CD4-positive, alpha-beta T cell (primary cell): ENCODE results near the gene KARS1. TPM values are rescaled to one million over a fixed set of nuclear protein-coding genes. Genes with fewer than 3 reads are reported as not detected.

Experiments
- ATAC-seq: fragments of 200-7000 bp; cut with Tn5 transposase; one replicate; pipeline ENCODE4 v1.10.0; 2022; ENCODE audit warnings: mild to moderate bottlenecking; ENCODE audit not compliant: poor library complexity
- CTCF ChIA-PET: fragments of 350-600 bp; sonication (Branson Sonifier 250); formaldehyde crosslinking; loops from one replicate; lab custom pipeline; 2021; ENCODE audit warnings: antibody characterized with exemption, inconsistent platforms; lab: Charles Lee
- POLR2A ChIA-PET: fragments of 350-600 bp; sonication (Branson Sonifier 250); formaldehyde crosslinking; loops from one replicate; lab custom pipeline; 2021; ENCODE audit warnings: antibody characterized with exemption, inconsistent platforms; lab: Charles Lee
- DNase-seq, 14 experiments: peaks; one replicate each; pipeline ENCODE4 v3.0.0-alpha.2; 2013 to 2020; ENCODE audit warnings: mixed read lengths in 2 of 14
- H3K27ac ChIP-seq, 2 donors: one replicate each; pipeline versions ENCODE4 v1.5.1 to v1.7.0; 2013; ENCODE audit warnings: low read length in 2 of 2, low read depth in 1 of 2, mild to moderate bottlenecking in 1 of 2
- H3K27me3 ChIP-seq, 2 experiments: 1 replicate in 1 of 2; 2 replicates in 1 of 2; pipeline versions ENCODE4 v1.6.1 to v1.7.0; 2013; ENCODE audit warnings: low read length in 2 of 2, control low read depth in 1 of 2, mild to moderate bottlenecking in 1 of 2, moderate library complexity in 1 of 2; ENCODE audit not compliant: insufficient read depth in 2 of 2, control insufficient read depth in 1 of 2
- H3K36me3 ChIP-seq: one replicate; pipeline ENCODE4 v1.6.1; 2013; ENCODE audit warnings: low read length, control low read depth; ENCODE audit not compliant: insufficient read depth
- H3K4me1 ChIP-seq: one replicate; pipeline ENCODE4 v1.6.1; 2013; ENCODE audit warnings: low read length, control low read depth; ENCODE audit not compliant: insufficient read depth
- H3K4me3 ChIP-seq: one replicate; pipeline ENCODE4 v1.5.1; 2013; ENCODE audit warnings: mild to moderate bottlenecking, low read length, moderate library complexity
- H3K9me3 ChIP-seq, 2 experiments: 1 replicate in 1 of 2; 2 replicates in 1 of 2; pipeline versions ENCODE4 v1.6.1 to v1.7.0; 2013; ENCODE audit warnings: low read length in 2 of 2, mild to moderate bottlenecking in 2 of 2, control low read depth in 1 of 2, moderate library complexity in 1 of 2; ENCODE audit not compliant: control insufficient read depth in 1 of 2, insufficient read depth in 1 of 2
- H3K27ac Mint-ChIP-seq: one replicate; pipeline ENCODE4 v1.8.0; 2020; ENCODE audit warnings: mixed read lengths
- H3K27me3 Mint-ChIP-seq: one replicate; pipeline ENCODE4 v1.8.0; 2021; ENCODE audit warnings: mixed read lengths
- H3K36me3 Mint-ChIP-seq: one replicate; pipeline ENCODE4 v1.8.0; 2021; ENCODE audit warnings: low read depth, mixed read lengths
- H3K4me1 Mint-ChIP-seq: one replicate; pipeline ENCODE4 v1.8.0; 2021; ENCODE audit warnings: low read depth, mixed read lengths
- H3K4me3 Mint-ChIP-seq: one replicate; pipeline ENCODE4 v1.8.0; 2020; ENCODE audit warnings: mild to moderate bottlenecking, mixed read lengths
- H3K9me3 Mint-ChIP-seq: one replicate; pipeline ENCODE4 v1.8.0; 2020; ENCODE audit warnings: mixed read lengths
- intact Hi-C, 2 experiments: fragments of 100-400 bp; cut with DNase I in 1 of 2; cut with micrococcal nuclease in 1 of 2; formaldehyde crosslinking; loops; one replicate each; pipeline versions ENCODE4 v1.15.1 to v1.9.0; 2023 to 2025; cut with DNase I, micrococcal nuclease
- total RNA-seq, 174 experiments: library from RNA in 2 of 174; stranded (reverse) in 2 of 174; gene quantifications; one replicate each; pipeline ENCODE4 v1.2.3 and lab custom pipeline; 2021 to 2026
- TF ChIP-seq, protein P1 (sequence below): fragments of 200-600 bp; IDR thresholded peaks from one replicate; pipeline ENCODE4 v1.8.0; 2022; ENCODE audit warnings: antibody characterized with exemption, mild to moderate bottlenecking

The KARS1 gene
- total RNA-seq, 2 experiments from 2014 or later: 151 to 153 TPM

- H3K4me3 Mint-ChIP-seq: peak overlapping the region; percentile 99
- Histone ChIP-seq H3K36me3 (peaks cover 36% of the 10 kb centered on the region), H3K4me1 (peaks cover 58% of the 10 kb centered on the region), H3K27me3 (no peaks in the 10 kb centered on the region), H3K27ac (peak overlapping the region in 1 of 2 donors; percentile 60), H3K4me3 (no peak overlapping the region), H3K9me3 (no peaks in the 10 kb centered on the region)
- H3K27ac Mint-ChIP-seq: peak overlapping the region; percentile 99
- CTCF ChIA-PET: interaction anchor here (0.7 to 3.2 kb wide), 9 partner anchors 13 to 156 kb away, joined by 3 to 15 read pairs (median 4); partner anchors contain the start of genes GABARAPL2, KARS1 and TERF2IP
- TF ChIP-seq, protein P1, sequence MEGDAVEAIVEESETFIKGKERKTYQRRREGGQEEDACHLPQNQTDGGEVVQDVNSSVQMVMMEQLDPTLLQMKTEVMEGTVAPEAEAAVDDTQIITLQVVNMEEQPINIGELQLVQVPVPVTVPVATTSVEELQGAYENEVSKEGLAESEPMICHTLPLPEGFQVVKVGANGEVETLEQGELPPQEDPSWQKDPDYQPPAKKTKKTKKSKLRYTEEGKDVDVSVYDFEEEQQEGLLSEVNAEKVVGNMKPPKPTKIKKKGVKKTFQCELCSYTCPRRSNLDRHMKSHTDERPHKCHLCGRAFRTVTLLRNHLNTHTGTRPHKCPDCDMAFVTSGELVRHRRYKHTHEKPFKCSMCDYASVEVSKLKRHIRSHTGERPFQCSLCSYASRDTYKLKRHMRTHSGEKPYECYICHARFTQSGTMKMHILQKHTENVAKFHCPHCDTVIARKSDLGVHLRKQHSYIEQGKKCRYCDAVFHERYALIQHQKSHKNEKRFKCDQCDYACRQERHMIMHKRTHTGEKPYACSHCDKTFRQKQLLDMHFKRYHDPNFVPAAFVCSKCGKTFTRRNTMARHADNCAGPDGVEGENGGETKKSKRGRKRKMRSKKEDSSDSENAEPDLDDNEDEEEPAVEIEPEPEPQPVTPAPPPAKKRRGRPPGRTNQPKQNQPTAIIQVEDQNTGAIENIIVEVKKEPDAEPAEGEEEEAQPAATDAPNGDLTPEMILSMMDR: peak; percentile 32
- peaks cover 73% of the 10 kb centered on the region for H3K36me3 Mint-ChIP-seq
- intact Hi-C loops: loop anchor here (2.0 to 10.0 kb wide), 6 partner anchors 104 to 1574 kb away; partner anchors contain the start of genes WDR59 (in 2 of the 2), CFDP1 (in 1 of the 2), MON1B (in 1 of the 2) and PSMD7 (in 1 of the 2)
- no peak for ATAC-seq
- POLR2A ChIA-PET: interaction anchor here (2.9 to 7.5 kb wide), 6 partner anchors 11 to 104 kb away, joined by 10 to 239 read pairs (median 24); partner anchors contain the start of genes GABARAPL2, KARS1, TERF2IP and TMEM231
- peak in 3 of 14 experiments; percentile 42 to 71 (median 56) for DNase-seq
- H3K27me3 Mint-ChIP-seq: no peaks in the 10 kb centered on the region
- peaks cover 69% of the 10 kb centered on the region for H3K4me1 Mint-ChIP-seq
- no peaks in the 10 kb centered on the region for H3K9me3 Mint-ChIP-seq
These were observed 26.3 kb downstream of the KARS1 start for GRCh38 chr16:75621170-75621477.

DNA sequence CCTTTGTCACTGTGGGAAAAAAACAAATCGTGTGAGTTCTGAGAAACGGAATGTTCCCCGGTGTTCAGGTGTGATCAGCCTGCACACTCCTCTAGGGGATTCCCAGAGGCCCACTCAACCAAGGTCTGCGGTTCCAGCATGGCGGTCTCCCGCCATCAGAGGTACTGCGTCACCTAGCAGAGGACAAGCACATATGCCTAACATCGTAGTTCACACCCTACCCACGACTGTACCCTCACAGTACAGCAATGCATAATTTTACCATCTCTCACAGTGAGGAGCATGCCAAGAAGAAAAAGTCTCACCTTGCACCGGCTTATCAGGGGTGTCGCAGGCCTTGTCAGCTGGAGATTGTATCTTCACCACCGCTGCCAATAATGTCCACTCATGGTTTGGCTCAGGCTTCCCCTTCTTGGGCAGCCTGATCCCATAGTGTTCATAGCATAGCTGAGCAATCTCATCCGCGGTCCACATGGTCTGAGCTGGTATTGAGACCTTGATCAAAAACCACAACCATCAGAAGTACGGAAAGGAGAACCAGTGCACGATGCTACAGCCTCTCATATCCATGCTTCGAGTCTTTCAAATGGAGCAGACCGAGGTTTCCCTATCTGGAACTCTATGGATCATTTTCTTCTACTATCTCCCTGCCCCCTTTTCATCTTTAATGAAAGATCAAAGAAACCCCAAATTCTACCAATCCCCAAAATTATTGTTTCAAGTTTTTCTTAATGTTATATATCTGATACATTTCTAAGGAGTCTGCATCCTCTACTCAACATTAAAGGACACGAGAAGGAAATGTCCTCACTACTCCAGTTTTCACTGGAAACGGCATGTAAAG is 26.9 kb downstream of the KARS1 start:
- Mint-ChIP-seq H3K27me3 (no peaks in the 10 kb centered on the region), H3K4me1 (peaks cover 68% of the 10 kb centered on the region), H3K4me3 (peak overlapping the region; percentile 99), H3K36me3 (peaks cover 73% of the 10 kb centered on the region), H3K27ac (peak overlapping the region; percentile 99), H3K9me3 (no peaks in the 10 kb centered on the region)
- intact Hi-C loops: loop anchor here (2.0 to 10.0 kb wide), 6 partner anchors 104 to 1574 kb away; partner anchors contain the start of genes WDR59 (in 2 of the 2), CFDP1 (in 1 of the 2), MON1B (in 1 of the 2) and PSMD7 (in 1 of the 2)
- CTCF ChIA-PET: interaction anchor here (1.1 to 3.2 kb wide), 4 partner anchors 28 to 155 kb away, joined by 4 to 15 read pairs (median 7); partner anchors contain the start of genes GABARAPL2, KARS1 and TERF2IP
- Histone ChIP-seq H3K4me3 (no peak overlapping the region), H3K36me3 (peaks cover 35% of the 10 kb centered on the region), H3K27ac (peak overlapping the region in 1 of 2 donors; percentile 60), H3K27me3 (no peaks in the 10 kb centered on the region), H3K9me3 (no peaks in the 10 kb centered on the region), H3K4me1 (peaks cover 63% of the 10 kb centered on the region)
- DNase-seq (peak in 7 of 14 experiments; percentile 4 to 86 (median 40)), ATAC-seq (peak; percentile 5)
- POLR2A ChIA-PET: interaction anchor here (0.8 to 7.5 kb wide), 6 partner anchors 11 to 104 kb away, joined by 4 to 239 read pairs (median 20); partner anchors contain the start of genes KARS1, TERF2IP and TMEM231
- TF ChIP-seq, protein P1: no peak

GRCh38 chr16:75618780-75619179 is 28.7 kb downstream of the KARS1 start:
- H3K36me3 Mint-ChIP-seq: peaks cover 81% of the 10 kb centered on the region
- TF ChIP-seq, protein P1: no peak
- ChIA-PET CTCF (no interaction called here), POLR2A (interaction anchor here (7.5 kb wide), 1 partner anchor 30 kb away, joined by 239 read pairs; the partner anchor contains the start of genes KARS1 and TERF2IP)
- Histone ChIP-seq H3K27me3 (no peaks in the 10 kb centered on the region), H3K36me3 (peaks cover 43% of the 10 kb centered on the region), H3K4me3 (no peak overlapping the region), H3K9me3 (no peaks in the 10 kb centered on the region), H3K27ac (no peak overlapping the region), H3K4me1 (peaks cover 65% of the 10 kb centered on the region)
- ATAC-seq: no peak
- no peak for DNase-seq
- intact Hi-C loops: no loop called here
- H3K27me3 Mint-ChIP-seq: no peaks in the 10 kb centered on the region
- H3K4me1 Mint-ChIP-seq: peaks cover 65% of the 10 kb centered on the region
- H3K4me3 Mint-ChIP-seq: no peak overlapping the region
- no peaks in the 10 kb centered on the region for H3K9me3 Mint-ChIP-seq
- H3K27ac Mint-ChIP-seq: peak overlapping the region; percentile 71
